GM18951 (cell line): ENCODE measurements around the gene CDK11A.

Source experiments
- POLR2A ChIP-seq: IDR thresholded peaks from 4 replicates; pipeline ENCODE4 v1.6.1; 2011; ENCODE audit warnings: mild to moderate bottlenecking; ENCODE audit not compliant: insufficient read length, insufficient read depth; ENCODE audit errors: extremely low read depth
- in situ Hi-C: fragments of 300-500 bp; cut with MboI; formaldehyde crosslinking; loops from one replicate; pipeline ENCODE4 v1.12.0; 2022; ENCODE audit warnings: low sequenced_read_pairs, mixed read lengths, inconsistent platforms; ENCODE audit not compliant: unreplicated experiment

Gene CDK11A

DNA sequence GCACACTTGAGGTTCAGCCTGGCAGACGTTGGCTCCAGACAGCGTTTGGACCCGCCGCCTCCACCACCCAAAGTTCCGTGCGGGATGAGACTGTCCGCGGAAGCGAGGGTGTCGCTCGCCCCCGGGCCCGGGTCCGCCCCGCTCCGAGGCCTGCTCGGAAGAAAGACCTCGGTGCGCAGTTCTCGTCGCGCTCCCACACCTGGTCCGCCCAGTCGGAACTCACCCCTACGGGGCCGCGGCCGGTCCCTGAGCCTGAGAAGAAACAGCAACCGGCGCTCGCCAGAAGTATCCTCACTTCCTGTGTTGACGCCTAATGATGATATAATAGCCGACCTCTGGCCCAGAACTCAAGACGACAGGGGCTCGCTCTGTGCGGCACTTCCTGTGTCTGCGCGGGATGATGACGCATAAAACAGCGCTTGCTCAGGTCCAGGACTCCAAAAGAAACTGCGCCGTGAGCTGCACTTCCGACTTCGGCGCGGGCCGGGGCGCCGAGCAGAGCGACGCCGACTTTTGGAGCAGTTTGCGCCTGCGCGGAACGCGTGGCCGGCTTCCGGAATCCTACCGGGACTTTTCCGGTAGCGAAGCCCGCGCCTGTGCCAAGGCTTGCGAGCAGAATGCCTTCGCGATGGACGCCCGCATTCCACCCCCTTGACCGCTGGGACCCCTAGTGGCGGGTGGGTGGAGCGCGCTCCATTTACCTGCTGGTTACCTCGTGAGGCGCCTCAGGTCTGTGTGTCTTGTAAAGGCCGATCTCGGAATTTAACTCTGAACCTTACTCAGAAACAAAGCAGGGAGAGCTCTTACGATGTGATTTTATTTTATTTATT, at the start of gene CDK11A:
CDK11A (minus strand) TSS at position 323 of the 830 bp plus-strand sequence. CDS start 1,539 bp downstream, outside the sequence.
- peak; percentile 42 for TF ChIP-seq POLR2A
- in situ Hi-C loops: loop anchor here (5.0 kb wide), 1 partner anchor 67 kb away; the partner anchor contains the start of gene CDK11B

DNA sequence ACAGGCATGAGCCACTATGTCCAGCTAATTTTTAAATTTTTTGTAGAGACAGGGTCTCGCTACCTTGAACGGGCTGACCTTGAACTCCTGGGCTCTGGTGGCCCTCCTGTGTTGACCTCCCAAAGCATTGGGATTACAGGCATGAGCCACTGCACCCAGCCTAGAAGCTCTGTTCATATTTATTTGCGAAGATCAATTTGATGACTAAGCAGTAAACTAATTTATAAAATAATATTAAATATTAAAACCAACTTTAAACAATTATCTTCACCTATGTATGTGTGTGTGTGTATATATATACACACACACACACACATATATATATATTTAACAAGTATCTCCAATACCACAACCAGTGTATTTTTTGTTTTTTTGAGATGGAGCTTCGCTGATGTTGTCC, 49.7 kb upstream of the CDK11A start:
- in situ Hi-C loops: no loop called here
- no peak for TF ChIP-seq POLR2A

DNA sequence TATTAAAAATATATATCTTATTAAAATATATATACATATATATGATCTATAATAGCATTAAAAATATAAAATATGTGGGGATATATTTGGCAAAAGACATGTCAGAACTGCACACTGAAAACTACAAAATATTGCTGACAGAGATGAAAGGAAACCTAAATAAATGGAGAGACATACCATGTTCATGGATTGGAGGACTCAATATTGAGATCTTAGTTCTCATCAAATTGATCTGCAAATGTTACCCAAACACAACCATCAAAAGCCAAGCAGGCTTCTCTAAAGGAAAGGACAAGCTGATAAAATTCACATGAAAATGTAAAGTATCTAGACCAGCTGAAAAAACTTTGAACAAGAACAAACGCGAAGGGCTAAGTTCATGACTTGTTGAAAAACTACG, 46.9 kb upstream of the CDK11A start:
- in situ Hi-C loops: no loop called here
- no peak for TF ChIP-seq POLR2A

DNA sequence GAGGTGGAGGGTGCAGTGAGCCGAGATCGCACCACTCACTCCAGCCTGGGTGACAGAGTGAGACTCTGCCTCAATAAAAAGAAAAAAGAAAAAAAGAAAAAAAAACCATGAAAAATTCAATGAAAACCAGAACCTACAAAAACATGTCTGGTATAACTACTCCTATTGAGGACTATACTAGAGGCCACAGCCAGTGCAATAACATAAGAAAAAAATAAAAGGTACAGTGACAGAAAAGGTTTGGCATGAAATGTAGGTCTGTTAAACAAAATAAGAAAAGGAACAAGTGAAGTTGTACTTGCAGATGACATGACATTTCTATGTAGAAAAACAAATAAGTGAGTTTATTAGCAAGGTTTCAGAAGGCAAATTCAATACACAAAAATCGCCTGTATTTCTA, 45.9 kb upstream of the CDK11A start:
- in situ Hi-C loops: no loop called here
- TF ChIP-seq POLR2A: no peak

DNA sequence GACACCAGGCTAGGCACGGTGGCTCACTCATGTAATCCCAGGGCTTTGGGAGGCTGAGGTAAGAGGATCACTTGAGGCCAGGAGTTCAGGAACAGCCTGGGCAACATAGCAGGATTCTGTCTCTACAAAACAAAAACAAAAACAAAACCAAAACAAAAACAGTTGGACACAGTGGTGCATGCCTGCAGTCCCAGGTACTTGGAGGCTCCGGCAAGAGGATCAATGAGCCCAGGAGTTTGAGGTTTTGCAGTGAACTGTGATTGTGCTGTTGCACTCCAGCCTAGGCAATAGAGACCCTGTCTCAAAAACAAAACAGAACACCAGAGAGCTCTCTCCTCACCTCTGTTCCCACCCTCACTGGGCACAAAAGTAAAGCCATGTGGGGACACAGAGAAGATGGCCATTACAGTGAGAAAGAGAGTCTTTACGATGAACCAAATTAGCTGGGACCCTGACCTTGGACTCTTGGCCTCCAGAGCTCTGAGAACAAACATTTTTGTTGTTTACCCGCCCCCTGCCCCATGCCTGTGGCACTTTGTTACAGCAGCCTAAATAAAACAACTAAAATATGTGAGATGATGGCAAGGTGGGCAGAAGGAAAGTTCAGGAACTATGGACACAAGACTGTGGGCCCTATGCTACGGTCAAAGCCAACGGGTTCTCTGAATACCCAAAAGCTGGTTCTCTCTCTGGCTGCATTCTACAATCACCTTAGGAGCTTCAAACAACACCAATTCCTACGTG, 44.3 kb upstream of the CDK11A start:
- in situ Hi-C loops: loop anchor here (10.0 kb wide), 1 partner anchor 136 kb away; no protein-coding TSS in a partner anchor
- TF ChIP-seq POLR2A: no peak

DNA sequence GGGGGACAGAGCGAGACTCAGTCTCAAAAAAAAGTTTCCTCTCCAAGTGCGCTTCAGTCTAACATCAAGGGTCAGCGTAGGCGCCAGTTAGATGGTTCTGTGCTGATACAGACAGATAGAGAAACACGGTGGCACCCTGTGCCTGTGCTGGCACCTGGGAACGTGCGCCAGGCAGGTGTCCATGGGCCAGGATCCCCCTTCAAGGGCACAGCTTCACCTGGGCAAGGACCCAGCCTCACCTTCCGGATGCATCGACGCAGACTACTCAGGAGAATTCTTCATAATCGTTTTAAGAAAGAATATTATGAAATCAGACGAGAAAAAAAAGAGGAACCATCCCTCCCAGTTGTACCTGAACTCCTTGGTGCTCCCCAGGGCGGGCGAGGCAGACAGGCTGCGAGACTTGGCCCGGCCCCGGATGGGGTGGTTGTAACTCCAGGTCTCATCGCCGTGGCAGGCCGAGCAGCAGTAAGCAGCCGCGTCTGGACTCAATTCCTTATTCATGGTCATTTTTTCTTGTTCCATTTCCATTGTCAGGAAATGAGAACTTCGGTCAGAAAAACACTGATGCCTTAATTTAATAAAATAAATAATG, 40.8 kb upstream of the CDK11A start:
- no peak for TF ChIP-seq POLR2A
- in situ Hi-C loops: loop anchor here (10.0 kb wide), 1 partner anchor 140 kb away; no protein-coding TSS in a partner anchor

DNA sequence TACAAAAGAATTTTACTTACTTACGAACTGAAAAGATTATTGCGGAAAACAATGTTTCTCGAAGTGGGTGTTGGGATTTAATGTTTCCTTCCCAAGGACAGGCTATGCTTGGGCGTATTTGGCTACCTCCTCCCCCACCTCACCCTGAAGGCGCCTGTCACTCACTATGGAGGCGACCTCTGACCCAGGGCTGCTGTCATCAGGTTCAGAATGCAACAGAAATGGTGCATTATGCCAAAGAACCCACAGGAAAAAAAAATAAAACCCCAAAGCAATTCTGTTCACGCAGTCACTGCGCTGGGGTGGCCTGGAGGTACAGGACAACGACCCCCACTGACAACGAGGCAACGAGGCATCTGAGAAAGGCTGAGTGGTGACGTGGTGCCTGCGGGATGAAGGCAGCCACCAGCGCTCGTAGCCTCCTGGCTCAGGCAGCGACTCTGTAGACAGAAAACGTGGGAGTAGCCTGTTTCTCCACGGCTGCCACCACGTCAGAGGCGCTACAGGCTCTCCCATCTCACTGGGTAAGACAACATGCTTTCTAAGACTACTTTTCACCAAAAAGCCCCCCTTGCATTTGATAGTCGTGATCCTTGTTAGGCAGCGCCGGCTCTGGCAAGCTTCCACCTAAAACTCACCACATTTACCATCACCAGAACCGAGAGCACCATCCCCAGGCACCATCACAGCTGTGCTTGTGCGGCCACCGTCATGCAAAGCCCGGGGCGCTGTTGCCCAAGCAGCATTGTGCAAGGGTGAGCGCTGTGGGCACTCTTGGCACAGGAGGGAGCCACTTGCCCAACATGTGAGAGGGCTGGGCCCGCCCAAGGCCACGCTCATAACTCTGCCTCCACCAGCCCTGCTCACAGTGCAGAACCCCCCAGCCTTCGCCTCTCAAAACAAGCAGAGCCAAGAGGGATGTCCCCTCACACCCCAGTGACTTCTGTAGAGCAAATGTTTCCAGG, 39.8 kb upstream of the CDK11A start:
- in situ Hi-C loops: loop anchor here (10.0 kb wide), 1 partner anchor 141 kb away; no protein-coding TSS in a partner anchor
- no peak for TF ChIP-seq POLR2A

DNA sequence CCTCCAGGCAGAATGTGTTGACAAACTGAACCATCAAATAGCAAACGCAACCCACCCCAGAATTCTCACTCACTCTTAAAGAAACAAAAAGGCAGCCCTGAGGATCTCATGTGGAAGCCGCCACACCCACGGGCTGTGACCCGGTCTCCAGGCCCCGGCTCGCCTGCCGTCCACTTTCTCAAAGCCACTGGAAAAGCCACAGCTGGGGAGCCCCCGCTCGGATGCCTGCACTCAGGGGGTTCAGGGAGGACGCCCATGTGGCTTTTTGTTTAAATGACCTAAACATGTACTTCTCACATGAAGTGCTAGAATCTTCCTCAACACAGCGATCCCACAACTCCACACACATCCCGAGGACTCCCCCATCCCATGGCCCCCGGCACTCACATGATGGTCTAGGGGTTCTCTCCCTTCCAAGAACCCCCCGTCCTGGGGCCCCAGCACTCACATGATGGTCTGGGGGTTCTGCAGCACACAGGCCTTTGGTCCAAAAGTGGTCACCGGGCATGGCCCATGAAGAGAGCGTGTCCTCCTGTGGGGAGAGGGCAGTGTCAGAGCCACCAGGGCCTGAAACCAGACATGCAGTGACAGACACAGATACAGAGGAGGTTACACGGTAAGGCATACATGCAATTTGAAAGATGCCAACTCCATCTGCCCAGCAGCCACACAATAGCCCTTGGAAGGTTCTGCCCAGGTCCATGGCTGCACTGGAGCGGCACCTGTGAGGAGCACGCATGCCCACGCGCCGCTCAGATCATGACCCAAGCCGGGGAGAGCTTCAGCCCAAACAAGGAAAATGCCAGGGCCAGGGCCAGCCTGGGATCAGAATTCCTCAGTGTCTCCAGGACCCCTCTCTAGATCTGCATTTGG, 37.6 kb upstream of the CDK11A start:
- no peak for TF ChIP-seq POLR2A
- in situ Hi-C loops: loop anchor here (10.0 kb wide), 1 partner anchor 143 kb away; no protein-coding TSS in a partner anchor

DNA sequence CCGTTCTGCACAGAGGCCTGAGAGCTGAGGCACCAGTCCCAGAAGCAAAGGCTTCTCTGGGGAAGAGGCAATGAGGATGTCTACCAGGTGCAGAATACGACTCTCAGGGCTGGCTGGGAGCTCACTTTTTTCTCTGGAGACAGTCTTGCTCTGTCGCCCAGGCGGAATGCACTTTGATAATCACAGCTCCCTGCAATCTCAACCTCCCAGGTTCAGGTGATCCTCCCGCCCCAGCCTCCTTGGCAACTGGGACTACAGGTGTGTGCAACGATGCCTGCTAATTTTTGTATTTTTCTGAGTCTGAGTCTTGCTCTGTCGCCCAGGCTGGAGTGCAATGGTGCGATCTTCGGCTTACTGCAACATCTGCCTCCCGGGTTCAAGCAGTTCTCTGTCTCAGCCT, 36.6 kb upstream of the CDK11A start:
- no peak for TF ChIP-seq POLR2A
- in situ Hi-C loops: loop anchor here (10.0 kb wide), 1 partner anchor 144 kb away; no protein-coding TSS in a partner anchor

DNA sequence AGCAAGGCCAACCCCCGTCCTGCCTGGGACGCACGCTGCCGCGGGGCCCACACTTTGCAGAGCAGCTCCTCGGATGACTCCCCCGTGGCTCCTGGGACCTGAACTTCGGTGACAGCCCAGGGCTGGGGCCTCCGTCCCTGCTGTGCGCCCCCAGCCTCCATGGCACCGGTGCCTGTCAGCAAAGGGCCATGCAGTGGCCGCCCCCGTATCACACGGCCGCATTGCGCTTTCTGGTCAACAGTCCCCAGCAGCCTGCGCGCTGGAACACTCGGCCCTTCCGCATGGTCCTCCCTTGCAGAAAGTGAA, 36.1 kb upstream of the CDK11A start:
- TF ChIP-seq POLR2A: no peak
- in situ Hi-C loops: loop anchor here (10.0 kb wide), 1 partner anchor 145 kb away; no protein-coding TSS in a partner anchor

DNA sequence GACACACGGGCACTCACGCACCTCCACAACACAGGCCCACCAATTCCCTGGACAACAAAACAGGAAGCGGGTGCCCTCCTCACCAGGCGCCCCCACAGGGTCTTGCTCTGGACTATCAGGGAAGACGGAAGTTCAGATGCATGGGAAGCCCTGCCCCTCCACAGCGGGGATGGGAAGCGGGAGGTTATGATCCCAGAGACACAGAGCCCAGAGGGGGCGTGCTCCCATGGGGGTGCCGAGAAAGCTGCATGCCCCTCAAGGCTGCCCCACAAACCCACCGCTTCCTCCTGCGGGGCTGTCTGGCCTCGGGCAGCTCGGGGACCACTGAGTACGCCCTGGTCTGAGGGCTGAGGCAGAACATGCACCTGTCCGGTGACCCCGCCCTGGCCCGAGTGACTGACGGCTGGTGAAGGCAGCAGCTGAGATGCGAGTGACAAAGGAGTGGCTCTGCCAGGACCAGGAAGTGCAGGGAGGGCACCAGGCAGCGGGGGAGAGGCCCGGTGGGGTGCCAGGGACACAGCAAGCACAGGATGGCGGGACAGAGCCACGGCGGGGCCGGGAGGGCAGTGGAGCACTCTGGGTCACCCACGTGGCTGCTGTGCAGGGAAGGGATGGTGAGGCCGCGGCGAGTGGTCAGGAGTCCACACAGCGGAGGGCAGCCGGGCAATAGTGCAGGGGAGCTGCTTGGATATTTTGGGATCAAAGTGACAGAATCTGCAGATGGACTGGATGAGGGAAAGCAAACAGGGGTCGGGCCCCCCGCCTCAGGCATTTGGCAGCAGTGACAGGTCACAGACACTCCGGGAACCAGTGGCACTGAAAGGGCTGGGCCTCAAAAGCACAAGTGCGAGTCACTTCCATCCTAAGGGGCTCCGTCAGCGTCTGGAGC, 35.5 kb upstream of the CDK11A start:
- in situ Hi-C loops: loop anchor here (10.0 kb wide), 1 partner anchor 145 kb away; no protein-coding TSS in a partner anchor

More for the DNA sequence above, 35.5 kb upstream of the CDK11A start:
- no peak for TF ChIP-seq POLR2A
